ENCODE data around the gene TRIM69. TPM values are rescaled to one million over a fixed set of nuclear protein-coding genes. Genes with fewer than 3 reads are reported as not detected.

The TRIM69 gene
- total RNA-seq, 6 donors from 2014 or later, result 10.3 to 29.3 (median 18.3) TPM

GRCh38 chr15:44775953-44776352 is 39.6 kb downstream of the TRIM69 start:
- TF ChIP-seq POLR2A (IDR thresholded peaks at IDR 0.05) (no peak), POLR2AphosphoS5 (IDR thresholded peaks at IDR 0.05) (no peak), EP300 (IDR thresholded peaks at IDR 0.05) (no peak)
- TF ChIP-seq, protein P1, sequence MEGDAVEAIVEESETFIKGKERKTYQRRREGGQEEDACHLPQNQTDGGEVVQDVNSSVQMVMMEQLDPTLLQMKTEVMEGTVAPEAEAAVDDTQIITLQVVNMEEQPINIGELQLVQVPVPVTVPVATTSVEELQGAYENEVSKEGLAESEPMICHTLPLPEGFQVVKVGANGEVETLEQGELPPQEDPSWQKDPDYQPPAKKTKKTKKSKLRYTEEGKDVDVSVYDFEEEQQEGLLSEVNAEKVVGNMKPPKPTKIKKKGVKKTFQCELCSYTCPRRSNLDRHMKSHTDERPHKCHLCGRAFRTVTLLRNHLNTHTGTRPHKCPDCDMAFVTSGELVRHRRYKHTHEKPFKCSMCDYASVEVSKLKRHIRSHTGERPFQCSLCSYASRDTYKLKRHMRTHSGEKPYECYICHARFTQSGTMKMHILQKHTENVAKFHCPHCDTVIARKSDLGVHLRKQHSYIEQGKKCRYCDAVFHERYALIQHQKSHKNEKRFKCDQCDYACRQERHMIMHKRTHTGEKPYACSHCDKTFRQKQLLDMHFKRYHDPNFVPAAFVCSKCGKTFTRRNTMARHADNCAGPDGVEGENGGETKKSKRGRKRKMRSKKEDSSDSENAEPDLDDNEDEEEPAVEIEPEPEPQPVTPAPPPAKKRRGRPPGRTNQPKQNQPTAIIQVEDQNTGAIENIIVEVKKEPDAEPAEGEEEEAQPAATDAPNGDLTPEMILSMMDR (IDR thresholded peaks at IDR 0.05), result no peak
- DNase-seq (no peak), ATAC-seq (ENCODE audit: low FRiP score in 2 of 2) (no peak)
- no peak overlapping the region for H3K27ac ChIP-seq
- 79 to 83% methylated on average over 3 to 4 of the region's 4 CpGs for WGBS, 2 donors
- no peaks in the 10 kb centered on the region for H3K27me3 ChIP-seq
- no peak overlapping the region for H3K4me3 ChIP-seq
- H3K9me3 ChIP-seq, result peaks cover 0 to 9% (median 5%) of the 10 kb centered on the region in 4 donors
- H3K36me3 ChIP-seq, result no peaks in the 10 kb centered on the region
- H3K4me1 ChIP-seq, result no peaks in the 10 kb centered on the region

DNA sequence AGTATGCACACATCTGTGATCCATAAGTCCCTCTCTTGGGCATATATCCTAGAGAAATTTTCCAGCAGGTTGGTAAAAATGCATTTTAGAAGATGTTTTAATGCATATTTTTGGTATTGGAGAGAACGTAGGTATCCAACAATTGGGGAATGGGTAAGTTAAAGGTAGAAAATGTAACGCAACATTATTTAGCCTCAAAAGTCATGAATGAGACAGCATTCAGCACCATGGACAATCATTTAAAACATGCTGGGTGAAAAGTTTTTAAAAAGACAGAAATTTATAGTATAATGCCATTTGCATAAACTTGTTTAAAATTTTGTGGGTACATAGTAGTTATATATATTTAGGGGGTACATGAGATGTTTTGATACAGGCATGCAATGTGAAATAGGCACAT is 43.4 kb downstream of the TRIM69 start:
- TF ChIP-seq POLR2AphosphoS5 (IDR thresholded peaks at IDR 0.05) (no peak), EP300 (IDR thresholded peaks at IDR 0.05) (no peak), POLR2A (IDR thresholded peaks at IDR 0.05) (no peak)
- TF ChIP-seq, protein P1 (IDR thresholded peaks at IDR 0.05), result no peak
- no peak for ATAC-seq (ENCODE audit: low FRiP score in 2 of 2)
- H3K4me1 ChIP-seq, result peaks cover 0 to 5% (median 4%) of the 10 kb centered on the region in 4 donors
- no peaks in the 10 kb centered on the region for H3K27me3 ChIP-seq
- WGBS, 2 donors, result 96 to 100% methylated on average over 2 of the region's 2 CpGs
- no peak overlapping the region for H3K27ac ChIP-seq
- DNase-seq, result no peak
- no peak overlapping the region for H3K4me3 ChIP-seq
- no peaks in the 10 kb centered on the region for H3K36me3 ChIP-seq
- no peaks in the 10 kb centered on the region for H3K9me3 ChIP-seq

GRCh38 chr15:44780608-44781007 is 44.3 kb downstream of the TRIM69 start:
- no peak for ATAC-seq (ENCODE audit: low FRiP score in 2 of 2)
- Histone ChIP-seq H3K27ac (no peak overlapping the region), H3K4me3 (no peak overlapping the region), H3K27me3 (no peaks in the 10 kb centered on the region), H3K9me3 (no peaks in the 10 kb centered on the region), H3K36me3 (no peaks in the 10 kb centered on the region), H3K4me1 (peaks cover 0 to 5% (median 4%) of the 10 kb centered on the region in 4 donors)
- 77 to 87% methylated on average over 2 of the region's 2 CpGs for WGBS, 2 donors
- no peak for DNase-seq
- TF ChIP-seq POLR2AphosphoS5 (IDR thresholded peaks at IDR 0.05), result no peak
- TF ChIP-seq, protein P1 (IDR thresholded peaks at IDR 0.05), result no peak
- no peak for TF ChIP-seq POLR2A (IDR thresholded peaks at IDR 0.05)

GRCh38 chr15:44781128-44781810 is 44.9 kb downstream of the TRIM69 start:
- Histone ChIP-seq H3K4me3 (no peak overlapping the region), H3K9me3 (no peaks in the 10 kb centered on the region), H3K27me3 (no peaks in the 10 kb centered on the region), H3K4me1 (peaks cover 0 to 5% (median 4%) of the 10 kb centered on the region in 4 donors), H3K27ac (no peak overlapping the region), H3K36me3 (no peaks in the 10 kb centered on the region)
- no peak for TF ChIP-seq POLR2AphosphoS5 (IDR thresholded peaks at IDR 0.05)
- TF ChIP-seq, protein P1 (IDR thresholded peaks at IDR 0.05), result no peak
- no peak for TF ChIP-seq POLR2A (IDR thresholded peaks at IDR 0.05)
- TF ChIP-seq EP300 (IDR thresholded peaks at IDR 0.05), result no peak
- no peak for DNase-seq
- WGBS, 2 donors, result 88 to 92% methylated on average over 7 of the region's 7 CpGs
- ATAC-seq (ENCODE audit: low FRiP score in 2 of 2), result no peak

DNA sequence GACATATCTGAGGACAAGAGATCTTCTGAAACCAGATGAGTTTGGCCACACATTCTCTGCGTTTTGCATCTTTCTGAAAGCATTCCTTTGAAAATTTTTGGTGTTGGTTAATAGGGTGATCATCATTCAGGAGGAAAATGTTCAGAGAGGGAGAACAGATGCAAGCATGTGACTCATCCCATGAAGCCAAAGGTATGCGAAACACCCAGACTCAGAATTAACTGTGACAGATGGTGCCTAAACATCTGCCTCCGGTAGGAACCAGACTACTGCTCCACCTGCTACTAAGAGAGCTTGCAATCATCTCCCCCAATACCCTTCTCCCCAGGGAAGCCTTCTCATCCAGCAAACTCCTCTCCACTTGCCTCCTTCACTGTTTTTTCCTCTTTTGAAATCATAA is 46.2 kb downstream of the TRIM69 start:
- Histone ChIP-seq H3K27ac (no peak overlapping the region), H3K4me3 (no peak overlapping the region), H3K9me3 (no peaks in the 10 kb centered on the region), H3K4me1 (peaks cover 0 to 5% (median 4%) of the 10 kb centered on the region in 4 donors), H3K36me3 (no peaks in the 10 kb centered on the region), H3K27me3 (no peaks in the 10 kb centered on the region)
- DNase-seq, result no peak
- TF ChIP-seq, protein P1 (IDR thresholded peaks at IDR 0.05), result no peak
- no peak for TF ChIP-seq POLR2AphosphoS5 (IDR thresholded peaks at IDR 0.05)
- TF ChIP-seq POLR2A (IDR thresholded peaks at IDR 0.05), result no peak
- no peak for TF ChIP-seq EP300 (IDR thresholded peaks at IDR 0.05)
- ATAC-seq (ENCODE audit: low FRiP score in 2 of 2), result no peak
- WGBS, 2 donors, result 64 to 94% methylated on average over 3 of the region's 3 CpGs
